WERI-Rb-1 (cell line): ENCODE data around the gene EPB41L2.

Experiments
- DNase-seq: peaks from one replicate; pipeline ENCODE4 v3.0.0-alpha.2; 2020
- H3K27ac ChIP-seq: fragments of 250-450 bp; sonication (Bioruptor Pico); 2 replicates; pipeline ENCODE4 v1.5.1; 2020; ENCODE audit warnings: mild to moderate bottlenecking, moderate library complexity
- H3K27me3 ChIP-seq: fragments of 250-450 bp; sonication (Bioruptor Pico); 2 replicates; pipeline ENCODE4 v1.5.1; 2021; ENCODE audit warnings: mild to moderate bottlenecking, low read depth, moderate library complexity; ENCODE audit not compliant: insufficient read depth, severe bottlenecking
- H3K36me3 ChIP-seq: fragments of 250-450 bp; sonication (Bioruptor Pico); 2 replicates; pipeline ENCODE4 v1.5.1; 2020; ENCODE audit warnings: mild to moderate bottlenecking, moderate library complexity
- H3K4me3 ChIP-seq: 2 replicates; pipeline ENCODE4 v1.5.1; 2011; ENCODE audit warnings: low read depth, mild to moderate bottlenecking, control low read depth, low read length
- H3K9me3 ChIP-seq: fragments of 250-450 bp; sonication (Bioruptor Pico); 2 replicates; pipeline ENCODE4 v1.5.1; 2021; ENCODE audit warnings: mild to moderate bottlenecking, moderate library complexity; ENCODE audit not compliant: severe bottlenecking
- CTCF ChIP-seq: IDR thresholded peaks from 2 replicates; pipeline ENCODE4 v1.5.1; 2011; ENCODE audit warnings: low read depth, mild to moderate bottlenecking, control low read depth, inconsistent platforms, low read length

EPB41L2 gene

DNA sequence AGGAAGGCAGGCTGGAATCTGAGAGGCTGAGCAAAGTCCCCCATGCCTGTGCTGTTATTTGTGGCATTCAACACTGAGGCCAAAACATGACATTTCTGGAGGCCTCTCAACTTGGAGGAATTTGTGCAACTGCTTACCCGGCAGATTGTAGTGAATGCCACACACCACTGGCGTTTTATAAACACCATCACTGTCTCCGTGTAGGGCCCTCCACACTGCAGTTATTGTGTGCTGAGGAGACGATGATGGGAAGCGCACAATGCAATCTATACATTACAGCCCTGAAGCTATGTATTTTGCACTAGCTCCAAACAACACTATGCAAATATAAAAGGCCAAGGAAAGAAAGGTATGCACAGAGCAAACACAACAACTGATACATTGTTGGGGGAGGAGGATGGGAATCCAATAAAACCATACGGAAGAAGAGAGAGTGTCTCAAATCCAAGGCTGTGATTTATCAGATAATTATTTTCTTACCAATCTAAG is 129.3 kb downstream of the EPB41L2 start:
- DNase-seq, result no peak
- no peak for TF ChIP-seq CTCF
- no peak overlapping the region for H3K4me3 ChIP-seq

GRCh38 chr6:130932921-130933320 is 130.1 kb downstream of the EPB41L2 start:
- no peak for DNase-seq
- no peak overlapping the region for H3K4me3 ChIP-seq
- H3K36me3 ChIP-seq, result no peaks in the 10 kb centered on the region
- no peak overlapping the region for H3K27ac ChIP-seq
- H3K9me3 ChIP-seq, result no peaks in the 10 kb centered on the region
- TF ChIP-seq CTCF, result no peak
- H3K27me3 ChIP-seq, result no peaks in the 10 kb centered on the region

More for the DNA sequence above, 129.3 kb downstream of the EPB41L2 start:
- Histone ChIP-seq H3K9me3 (no peaks in the 10 kb centered on the region), H3K36me3 (no peaks in the 10 kb centered on the region), H3K27ac (no peak overlapping the region), H3K27me3 (no peaks in the 10 kb centered on the region)

GRCh38 chr6:130932438-130932837 is 130.6 kb downstream of the EPB41L2 start:
- H3K27me3 ChIP-seq, result no peaks in the 10 kb centered on the region
- no peaks in the 10 kb centered on the region for H3K9me3 ChIP-seq
- no peak for DNase-seq
- no peak for TF ChIP-seq CTCF
- no peaks in the 10 kb centered on the region for H3K36me3 ChIP-seq
- H3K4me3 ChIP-seq, result no peak overlapping the region
- no peak overlapping the region for H3K27ac ChIP-seq

DNA sequence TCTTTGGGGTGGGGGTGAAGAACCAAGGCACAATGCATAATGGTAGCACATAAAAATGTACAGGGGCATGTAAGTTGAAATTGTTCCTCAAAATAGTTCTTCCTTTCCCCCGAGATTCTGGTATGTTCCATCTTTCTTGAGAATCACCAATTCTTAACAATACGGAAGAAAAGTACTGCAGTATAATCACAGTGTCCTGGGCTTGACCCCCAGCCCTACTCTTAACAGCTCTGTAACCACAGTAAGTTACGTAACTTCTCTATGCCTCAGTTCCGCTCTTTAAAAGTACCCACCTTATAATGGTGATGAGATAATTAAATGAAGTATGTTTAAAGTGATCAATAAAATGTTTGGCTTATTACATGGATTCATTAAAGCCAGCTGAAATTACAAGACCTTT is 131.4 kb downstream of the EPB41L2 start:
- TF ChIP-seq CTCF, result no peak
- H3K4me3 ChIP-seq, result no peak overlapping the region
- no peaks in the 10 kb centered on the region for H3K9me3 ChIP-seq
- H3K27me3 ChIP-seq, result no peaks in the 10 kb centered on the region
- H3K27ac ChIP-seq, result no peak overlapping the region
- DNase-seq, result no peak
- H3K36me3 ChIP-seq, result no peaks in the 10 kb centered on the region

DNA sequence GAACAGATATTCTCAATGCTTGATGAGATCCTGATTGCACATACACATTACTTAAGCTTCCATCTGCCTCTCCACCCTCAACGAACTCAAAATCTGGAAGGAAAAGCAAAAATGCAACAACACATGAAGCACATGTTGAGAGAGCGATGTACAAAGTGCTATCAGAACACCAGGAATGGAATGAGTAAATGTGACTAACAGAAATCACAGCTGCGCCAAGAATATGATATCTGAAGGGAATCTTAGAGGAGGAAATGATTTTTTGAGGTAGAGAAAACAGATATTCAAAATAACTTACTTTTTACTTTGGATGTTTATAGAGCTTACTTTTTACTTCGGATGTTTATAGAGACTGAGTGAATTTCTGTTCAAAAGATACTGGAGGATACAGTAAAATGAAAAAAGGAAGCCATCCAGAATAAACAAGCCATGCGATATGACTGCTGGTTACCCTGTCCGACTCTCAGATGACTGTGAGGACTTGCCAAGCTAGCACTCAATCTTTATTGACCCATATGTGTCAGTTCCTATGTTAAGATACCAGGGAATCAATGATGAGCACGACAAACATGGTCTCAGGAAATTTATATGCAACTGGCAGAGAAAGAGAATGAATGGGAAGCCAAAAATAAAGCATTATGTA is 133.9 kb downstream of the EPB41L2 start:
- no peak overlapping the region for H3K27ac ChIP-seq
- H3K9me3 ChIP-seq, result no peaks in the 10 kb centered on the region
- H3K36me3 ChIP-seq, result no peaks in the 10 kb centered on the region
- no peak for TF ChIP-seq CTCF
- no peaks in the 10 kb centered on the region for H3K27me3 ChIP-seq
- H3K4me3 ChIP-seq, result no peak overlapping the region
- no peak for DNase-seq
